Endodermal cell (in vitro differentiated cells): ENCODE data around the gene KIAA1755. TPM values are rescaled to one million over a fixed set of nuclear protein-coding genes. Genes with fewer than 3 reads are reported as not detected.

Experiments
- DNase-seq: peaks from one replicate; pipeline ENCODE4 v3.0.0-alpha.2; 2017
- H3K27ac ChIP-seq: 2 replicates; pipeline ENCODE4 v1.5.1; 2013; ENCODE audit warnings: mild to moderate bottlenecking, low read depth, low read length, moderate library complexity
- H3K27me3 ChIP-seq: 2 replicates; pipeline ENCODE4 v1.6.1; 2013; ENCODE audit warnings: mild to moderate bottlenecking, low read length, moderate library complexity; ENCODE audit not compliant: insufficient read depth, control insufficient read depth, poor library complexity, severe bottlenecking
- H3K36me3 ChIP-seq: 2 replicates; pipeline ENCODE4 v1.7.0; 2013; ENCODE audit warnings: mild to moderate bottlenecking, low read length, moderate library complexity; ENCODE audit not compliant: control insufficient read depth, insufficient read depth
- H3K4me1 ChIP-seq: one replicate; pipeline ENCODE4 v1.7.0; 2013; ENCODE audit warnings: low read length; ENCODE audit not compliant: control insufficient read depth, insufficient read depth
- H3K4me3 ChIP-seq: 2 replicates; pipeline ENCODE4 v1.5.1; 2013; ENCODE audit warnings: mild to moderate bottlenecking, low read length, moderate library complexity
- H3K9ac ChIP-seq: 2 replicates; pipeline ENCODE4 v1.6.1; 2013; ENCODE audit warnings: mild to moderate bottlenecking, low read length, moderate library complexity; ENCODE audit not compliant: poor library complexity, severe bottlenecking; ENCODE audit errors: extremely low read depth
- H3K9me3 ChIP-seq: 2 replicates; pipeline ENCODE4 v1.6.1; 2013; ENCODE audit warnings: mild to moderate bottlenecking, low read length, moderate library complexity; ENCODE audit not compliant: control insufficient read depth
- H3K27ac Mint-ChIP-seq: 2 replicates; pipeline ENCODE4 v1.8.0; 2020; ENCODE audit warnings: mixed read lengths
- H3K27me3 Mint-ChIP-seq: 2 replicates; pipeline ENCODE4 v1.8.0; 2021; ENCODE audit warnings: mild to moderate bottlenecking, mixed read lengths; ENCODE audit not compliant: insufficient read depth
- H3K36me3 Mint-ChIP-seq: 2 replicates; pipeline ENCODE4 v1.8.0; 2020; ENCODE audit warnings: low read depth, mixed read lengths
- H3K4me1 Mint-ChIP-seq: 2 replicates; pipeline ENCODE4 v1.8.0; 2020; ENCODE audit warnings: mixed read lengths
- H3K4me3 Mint-ChIP-seq: 2 replicates; pipeline ENCODE4 v1.8.0; 2020; ENCODE audit warnings: mild to moderate bottlenecking, moderate library complexity, mixed read lengths
- H3K9me3 Mint-ChIP-seq: 2 replicates; pipeline ENCODE4 v1.8.0; 2020; ENCODE audit warnings: mild to moderate bottlenecking, mixed read lengths
- WGBS, 2 experiments: methylation state at CpG; one replicate each; pipeline versions ENCODE4 v1.1.5 to v1.1.7; 2013; ENCODE audit warnings: missing lambda C conversion rate in 2 of 2, mixed read lengths in 1 of 2; ENCODE audit not compliant: insufficient coverage in 1 of 2, insufficient read length in 1 of 2; 5-methylcytosine and 5-hydroxymethylcytosine counted together
- total RNA-seq, 2 donors: library from RNA; stranded (reverse); fragmentation: NEBNext Ultra II Directional in 1 of 2; extraction: Animal tissue kit (Norgen Biotek cat#: 25700) in 1 of 2; gene quantifications; 2 replicates in 1 of 2; 3 replicates in 1 of 2; pipeline ENCODE4 v1.2.1, GENCODE V29; 2021
- TF ChIP-seq, protein P1 (sequence below): fragments of 200-600 bp; sonication (generic); conservative IDR thresholded peaks from 2 replicates; pipeline ENCODE4 v1.5.0; 2021; ENCODE audit warnings: antibody characterized with exemption, mild to moderate bottlenecking

The KIAA1755 gene
- total RNA-seq, 2 donors from 2014 or later: not detected

- H3K27me3 Mint-ChIP-seq: peaks cover 15% of the 10 kb centered on the region
- Histone ChIP-seq H3K36me3 (no peaks in the 10 kb centered on the region), H3K9me3 (peaks cover 27% of the 10 kb centered on the region), H3K4me3 (no peak overlapping the region), H3K27ac (no peak overlapping the region), H3K27me3 (peaks cover 5% of the 10 kb centered on the region), H3K4me1 (no peaks in the 10 kb centered on the region), H3K9ac (no peak overlapping the region)
- DNase-seq: no peak
- H3K4me1 Mint-ChIP-seq: no peaks in the 10 kb centered on the region
- 39 to 56% methylated on average over 2 to 3 of the region's 3 CpGs for WGBS, 2 experiments
- peaks cover 39% of the 10 kb centered on the region for H3K9me3 Mint-ChIP-seq
- no peak overlapping the region for H3K27ac Mint-ChIP-seq
- H3K4me3 Mint-ChIP-seq: no peak overlapping the region
- TF ChIP-seq, protein P1, sequence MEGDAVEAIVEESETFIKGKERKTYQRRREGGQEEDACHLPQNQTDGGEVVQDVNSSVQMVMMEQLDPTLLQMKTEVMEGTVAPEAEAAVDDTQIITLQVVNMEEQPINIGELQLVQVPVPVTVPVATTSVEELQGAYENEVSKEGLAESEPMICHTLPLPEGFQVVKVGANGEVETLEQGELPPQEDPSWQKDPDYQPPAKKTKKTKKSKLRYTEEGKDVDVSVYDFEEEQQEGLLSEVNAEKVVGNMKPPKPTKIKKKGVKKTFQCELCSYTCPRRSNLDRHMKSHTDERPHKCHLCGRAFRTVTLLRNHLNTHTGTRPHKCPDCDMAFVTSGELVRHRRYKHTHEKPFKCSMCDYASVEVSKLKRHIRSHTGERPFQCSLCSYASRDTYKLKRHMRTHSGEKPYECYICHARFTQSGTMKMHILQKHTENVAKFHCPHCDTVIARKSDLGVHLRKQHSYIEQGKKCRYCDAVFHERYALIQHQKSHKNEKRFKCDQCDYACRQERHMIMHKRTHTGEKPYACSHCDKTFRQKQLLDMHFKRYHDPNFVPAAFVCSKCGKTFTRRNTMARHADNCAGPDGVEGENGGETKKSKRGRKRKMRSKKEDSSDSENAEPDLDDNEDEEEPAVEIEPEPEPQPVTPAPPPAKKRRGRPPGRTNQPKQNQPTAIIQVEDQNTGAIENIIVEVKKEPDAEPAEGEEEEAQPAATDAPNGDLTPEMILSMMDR: no peak
- no peaks in the 10 kb centered on the region for H3K36me3 Mint-ChIP-seq
These were observed 21.1 kb downstream of the KIAA1755 start for GRCh38 chr20:38239441-38239840.

DNA sequence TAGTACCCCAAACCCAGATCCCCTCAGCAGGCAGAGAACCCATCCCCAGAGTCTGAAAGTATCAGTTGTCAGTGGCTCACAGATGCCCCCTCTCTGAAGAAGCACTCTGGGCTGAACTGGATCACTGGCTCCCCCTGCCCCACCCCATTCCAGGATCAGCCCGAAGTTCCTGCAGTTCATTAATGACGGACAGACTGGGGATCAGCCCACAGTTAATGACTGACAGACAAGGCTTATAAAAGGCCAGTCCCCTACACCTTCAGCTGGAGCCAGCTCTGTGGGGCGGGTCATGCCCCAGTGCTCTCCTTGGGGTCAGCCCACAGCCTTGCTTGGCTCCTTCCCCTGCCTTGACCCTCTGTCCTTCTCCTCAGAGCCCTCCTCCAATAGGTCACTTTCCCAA, 21.7 kb downstream of the KIAA1755 start:
- H3K9ac ChIP-seq: no peak overlapping the region
- peaks cover 32% of the 10 kb centered on the region for H3K9me3 Mint-ChIP-seq
- H3K9me3 ChIP-seq: peaks cover 23% of the 10 kb centered on the region
- H3K4me3 ChIP-seq: no peak overlapping the region
- no peak for DNase-seq
- H3K27ac Mint-ChIP-seq: no peak overlapping the region
- H3K27me3 Mint-ChIP-seq: peaks cover 15% of the 10 kb centered on the region
- peaks cover 5% of the 10 kb centered on the region for H3K27me3 ChIP-seq
- H3K36me3 Mint-ChIP-seq: no peaks in the 10 kb centered on the region
- H3K27ac ChIP-seq: no peak overlapping the region
- no peaks in the 10 kb centered on the region for H3K36me3 ChIP-seq
- H3K4me1 ChIP-seq: no peaks in the 10 kb centered on the region
- WGBS, 2 experiments: 76% methylated on average over 3 of the region's 3 CpGs
- H3K4me3 Mint-ChIP-seq: no peak overlapping the region
- H3K4me1 Mint-ChIP-seq: no peaks in the 10 kb centered on the region
- TF ChIP-seq, protein P1: no peak

DNA sequence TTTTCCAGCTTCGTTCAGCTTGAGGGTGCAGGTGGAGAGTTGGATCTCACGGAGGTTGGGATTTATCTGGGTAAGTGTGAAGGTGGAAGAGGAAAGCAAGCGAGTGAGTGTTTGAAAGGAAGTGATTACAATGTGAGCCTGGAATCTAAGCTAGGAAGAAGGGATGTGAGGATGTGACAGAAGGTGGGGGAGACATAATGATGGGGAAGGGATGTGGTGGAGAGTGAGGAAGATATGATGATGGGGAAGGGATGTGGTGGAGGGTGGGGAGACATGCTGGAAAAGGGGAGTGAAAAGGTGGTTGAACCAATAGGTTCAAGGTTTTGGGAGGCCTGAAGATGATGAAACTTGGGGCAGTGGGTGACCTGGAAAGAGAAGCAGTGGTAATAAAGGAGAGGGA, 23.2 kb downstream of the KIAA1755 start:
- H3K9me3 Mint-ChIP-seq: peaks cover 19% of the 10 kb centered on the region
- peaks cover 15% of the 10 kb centered on the region for H3K27me3 Mint-ChIP-seq
- Histone ChIP-seq H3K4me1 (no peaks in the 10 kb centered on the region), H3K4me3 (no peak overlapping the region), H3K27me3 (peaks cover 5% of the 10 kb centered on the region), H3K36me3 (no peaks in the 10 kb centered on the region), H3K9me3 (peaks cover 9% of the 10 kb centered on the region), H3K27ac (no peak overlapping the region), H3K9ac (no peak overlapping the region)
- no peaks in the 10 kb centered on the region for H3K36me3 Mint-ChIP-seq
- no peaks in the 10 kb centered on the region for H3K4me1 Mint-ChIP-seq
- WGBS, 2 experiments: 88 to 94% methylated on average over 3 of the region's 3 CpGs
- DNase-seq: no peak
- H3K4me3 Mint-ChIP-seq: no peak overlapping the region
- no peak overlapping the region for H3K27ac Mint-ChIP-seq
- TF ChIP-seq, protein P1: no peak
